A549 (cell line): Measurements from ENCODE around the gene DLGAP5. TPM values are rescaled to one million over a fixed set of nuclear protein-coding genes. Genes with fewer than 3 reads are reported as not detected.

Source experiments
- ATAC-seq, 2 experiments: fragments of 200-7000 bp in 1 of 2; fragments of >200 bp in 1 of 2; cut with Nextera tagmentation in 1 of 2; cut with Tn5 transposase in 1 of 2; 3 replicates each; pipeline versions ENCODE4 v1.8.0 to v1.9.1; 2018 to 2020; ENCODE audit warnings: mild to moderate bottlenecking in 1 of 2, moderate library complexity in 1 of 2
- CTCF ChIA-PET: fragments of 300-600 bp; sonication (Branson Sonifier 250); formaldehyde crosslinking; extraction: SDS; loops from one replicate; lab custom pipeline; 2021; ENCODE audit warnings: antibody characterized with exemption, inconsistent platforms; lab: Yijun Ruan, JAX
- POLR2A ChIA-PET: fragments of 350-600 bp; formaldehyde crosslinking; extraction: SDS; loops from one replicate; lab custom pipeline; 2021; ENCODE audit warnings: antibody characterized with exemption, inconsistent platforms; lab: Yijun Ruan, JAX
- DNase-seq, 2 experiments: peaks; one replicate each; pipeline versions ENCODE4 v3.0.0 to v3.0.0-alpha.2; 2011 to 2016; ENCODE audit warnings: low read depth in 1 of 2, low spot score in 1 of 2
- FAIRE-seq: peaks from 2 replicates; lab custom pipeline; 2011; peaks lifted over from hg19 to GRCh38; lab: Jason Lieb, UNC
- H3K27ac ChIP-seq, 2 experiments: fragments of >200 bp; sonication (Bioruptor Twin); formaldehyde crosslinking; 3 replicates each; pipeline ENCODE4 v1.5.1; 2016 to 2017
- H3K4me1 ChIP-seq: fragments of >200 bp; sonication (Bioruptor Twin); formaldehyde crosslinking; 3 replicates; pipeline ENCODE4 v1.6.1; 2016
- H3K4me2 ChIP-seq: fragments of >200 bp; sonication (Bioruptor Twin); formaldehyde crosslinking; 3 replicates; pipeline ENCODE4 v1.6.1; 2016
- H3K4me3 ChIP-seq: fragments of >200 bp; sonication (Bioruptor Twin); formaldehyde crosslinking; 3 replicates; pipeline ENCODE4 v1.5.1; 2016
- H3K9me3 ChIP-seq: fragments of >200 bp; sonication (Bioruptor Twin); formaldehyde crosslinking; 3 replicates; pipeline ENCODE4 v1.6.1; 2016
- EHF ChIP-seq: fragments of 250-450 bp; sonication (Bioruptor Pico); IDR thresholded peaks from 2 replicates; pipeline ENCODE4 v1.5.0; 2020; ENCODE audit warnings: mild to moderate bottlenecking
- EHMT2 ChIP-seq: fragments of 200-600 bp; sonication (generic); IDR thresholded peaks from 2 replicates; pipeline ENCODE4 v1.6.1; 2016; ENCODE audit warnings: antibody characterized with exemption, low read depth, mild to moderate bottlenecking, moderate library complexity
- ELK1 ChIP-seq: fragments of 150-350 bp; IDR thresholded peaks from 2 replicates; pipeline ENCODE4 v1.6.1; 2014; ENCODE audit warnings: low read depth, mild to moderate bottlenecking, low read length
- ESRRA ChIP-seq: fragments of 150-350 bp; IDR thresholded peaks from 2 replicates; pipeline ENCODE4 v1.6.1; 2014; ENCODE audit warnings: mild to moderate bottlenecking, low read length, borderline replicate concordance
- HES2 ChIP-seq: fragments of >200 bp; sonication (Bioruptor Twin); formaldehyde crosslinking; IDR thresholded peaks from 2 replicates; pipeline ENCODE4 v1.6.1; 2016
- HEYL ChIP-seq: fragments of 250-450 bp; sonication (Bioruptor Pico); IDR thresholded peaks from 2 replicates; pipeline ENCODE4 v1.8.0; 2021; ENCODE audit warnings: mild to moderate bottlenecking, moderate library complexity
- JUNB ChIP-seq: fragments of >200 bp; sonication (Bioruptor Twin); formaldehyde crosslinking; IDR thresholded peaks from 2 replicates; pipeline ENCODE4 v1.6.1; 2016
- KDM5A ChIP-seq: fragments of 200-600 bp; sonication (generic); IDR thresholded peaks from 2 replicates; pipeline ENCODE4 v1.6.1; 2016; ENCODE audit warnings: antibody characterized with exemption, mild to moderate bottlenecking
- MAFK ChIP-seq: fragments of 450-650 bp; IDR thresholded peaks from 2 replicates; pipeline ENCODE4 v1.6.1; 2014; ENCODE audit not compliant: partially characterized antibody
- POLR2A ChIP-seq: IDR thresholded peaks from 2 replicates; pipeline ENCODE4 v1.6.1; 2012; ENCODE audit warnings: mild to moderate bottlenecking, low read length
- POLR2AphosphoS2 ChIP-seq: conservative IDR thresholded peaks from 2 replicates; pipeline ENCODE4 v1.6.1; 2012; ENCODE audit warnings: low read length, improper control_type of control experiment, inconsistent platforms
- REST ChIP-seq: fragments of 200-600 bp; sonication (generic); IDR thresholded peaks from 2 replicates; pipeline ENCODE4 v1.6.1; 2016; ENCODE audit warnings: antibody characterized with exemption, mild to moderate bottlenecking, moderate library complexity
- RNF2 ChIP-seq: fragments of 200-600 bp; sonication (generic); IDR thresholded peaks from 2 replicates; pipeline ENCODE4 v1.6.1; 2016; ENCODE audit warnings: low read depth, mild to moderate bottlenecking, antibody characterized with exemption, moderate library complexity, borderline replicate concordance
- SMC3 ChIP-seq: fragments of >200 bp; sonication (Bioruptor Twin); formaldehyde crosslinking; IDR thresholded peaks from 3 replicates; pipeline ENCODE4 v1.6.1; 2018; ENCODE audit warnings: inconsistent platforms
- ZSCAN20 ChIP-seq: fragments of 250-450 bp; sonication (Bioruptor Pico); IDR thresholded peaks from 2 replicates; pipeline ENCODE4 v1.8.0; 2022; ENCODE audit warnings: mild to moderate bottlenecking, moderate library complexity
- WGBS: methylation state at CpG from one replicate; pipeline ENCODE4 v1.1.6; 2017; ENCODE audit errors: missing lambda C conversion rate; 5-methylcytosine and 5-hydroxymethylcytosine counted together
- polyA plus RNA-seq, 4 experiments: library from polyadenylated mRNA; depleted of rRNA in 3 of 4; stranded (reverse); fragments of >200 nt; fragmentation: RNase III in 1 of 4; extraction: RNeasy Plus Mini Kit Qiagen cat#74134 plus additional on column Dnase treatment in 1 of 4; gene quantifications; 2 replicates in 3 of 4; 3 replicates in 1 of 4; pipeline ENCODE4 v1.2.3, GENCODE V29; 2011 to 2017

The DLGAP5 gene
- polyA plus RNA-seq, 2 of the 4 experiments (the other 2 are of a cell fraction) = 46.1 to 46.6 TPM

- TF ChIP-seq EHMT2 (no peak), POLR2AphosphoS2 (no peak), RNF2 (no peak), JUNB (no peak), EHF (CRISPR knock-in tag) (no peak)
These were observed 16.4 kb upstream of the DLGAP5 start (continued) for GRCh38 chr14:55207832-55208231.

DNA sequence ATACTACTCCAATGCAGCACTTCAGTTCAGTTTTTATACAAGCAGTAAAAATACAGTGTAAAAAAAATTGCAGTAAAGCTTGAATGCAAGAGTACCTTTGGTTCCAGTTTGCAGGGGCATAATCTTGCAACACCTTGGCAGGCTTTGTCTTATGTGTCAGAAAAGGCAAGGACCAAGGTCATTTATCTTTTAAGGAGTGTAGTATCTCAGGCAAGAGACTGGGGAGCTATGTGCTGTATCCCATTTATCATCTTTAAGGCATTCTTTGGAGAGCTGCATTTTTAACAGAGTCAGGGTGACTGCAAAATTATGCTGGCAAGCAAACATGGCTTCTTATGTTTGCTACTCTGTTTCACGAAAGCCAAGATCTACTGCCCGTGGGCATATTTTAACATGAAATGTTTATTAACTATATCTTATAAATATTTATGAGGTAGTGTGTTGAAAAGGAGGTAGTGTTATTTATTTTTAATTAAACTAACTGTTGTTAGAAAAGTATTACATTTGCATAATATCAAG, 14.8 kb upstream of the DLGAP5 start:
- CTCF ChIA-PET = no interaction called here
- no peak overlapping the region for H3K4me3 ChIP-seq
- no peak for DNase-seq
- H3K4me1 ChIP-seq = no peaks in the 10 kb centered on the region
- no peak for ATAC-seq
- H3K27ac ChIP-seq = no peak overlapping the region
- TF ChIP-seq ELK1 = no peak
- no peak for TF ChIP-seq ESRRA
- TF ChIP-seq, all 56 proteins: peak for 0
- no peaks in the 10 kb centered on the region for H3K9me3 ChIP-seq
- no peak overlapping the region for H3K4me2 ChIP-seq
- 32% methylated on average over 2 of the region's 2 CpGs for WGBS
- POLR2A ChIA-PET = no interaction called here
- FAIRE-seq = no peak

DNA sequence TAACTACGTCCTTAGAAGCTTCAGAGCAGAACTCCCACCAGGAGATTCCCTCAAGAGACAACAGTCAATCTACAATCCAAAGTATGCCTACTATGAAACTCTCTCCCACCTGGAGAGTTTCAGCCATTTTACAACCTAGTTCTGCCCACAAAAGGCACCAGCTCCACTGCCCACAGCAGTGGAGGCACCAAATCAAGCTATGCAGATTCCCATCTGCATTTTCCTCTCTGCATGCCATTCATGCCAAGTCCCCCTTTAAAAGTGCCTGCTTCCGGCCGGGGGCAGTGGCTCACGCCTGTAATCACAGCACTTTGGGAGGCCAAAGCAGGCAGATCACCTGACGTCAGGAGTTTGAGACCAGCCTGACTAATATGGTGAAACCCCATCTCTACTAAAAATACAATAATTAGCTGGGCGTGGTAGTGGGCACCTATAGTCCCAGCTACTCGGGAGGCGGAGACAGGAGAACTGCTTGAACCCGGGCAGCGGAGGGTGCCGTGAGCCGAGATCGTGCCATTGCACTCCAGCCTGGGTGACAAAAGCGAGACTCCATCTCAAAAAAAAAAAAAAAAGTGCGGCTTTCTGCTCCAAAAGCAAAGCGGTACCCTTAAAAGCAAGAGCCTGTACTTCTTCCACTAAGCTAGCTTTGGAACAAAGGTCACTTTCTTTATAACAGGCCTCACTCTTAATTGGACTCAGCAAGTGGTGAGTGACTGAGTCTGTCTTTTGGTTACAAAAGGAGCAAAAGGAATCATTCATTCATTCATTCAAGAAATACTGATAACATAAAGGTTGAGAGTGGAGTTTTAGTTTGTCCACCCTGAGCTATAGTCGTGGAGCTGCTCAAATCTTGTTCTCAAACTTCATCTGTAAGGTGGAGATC, 10.1 kb upstream of the DLGAP5 start:
- Histone ChIP-seq H3K9me3 (no peaks in the 10 kb centered on the region), H3K4me2 (no peak overlapping the region), H3K4me3 (no peak overlapping the region)
- DNase-seq (no peak), ATAC-seq (no peak)
- POLR2A ChIA-PET = interaction anchor here (0.7 kb wide), 1 partner anchor 113 kb away, joined by 3 read pairs; no protein-coding TSS in a partner anchor
- CTCF ChIA-PET = interaction anchor here (0.6 to 4.4 kb wide), 6 partner anchors 9 to 1273 kb away, joined by 3 to 20 read pairs (median 4); no protein-coding TSS in a partner anchor
- WGBS = 84% methylated on average over 17 of the region's 17 CpGs
- TF ChIP-seq MAFK = no peak
- no peak for TF ChIP-seq KDM5A
- TF ChIP-seq HEYL (CRISPR knock-in tag) = no peak
- TF ChIP-seq EHF (CRISPR knock-in tag) = no peak
- TF ChIP-seq EHMT2 = no peak
- no peak for TF ChIP-seq ZSCAN20
- TF ChIP-seq HES2 = no peak
- TF ChIP-seq POLR2A = no peak
- no peak for TF ChIP-seq REST
- TF ChIP-seq SMC3 = no peak
- no peak for TF ChIP-seq ELK1
- TF ChIP-seq, all 56 proteins: peak for 0
- Histone ChIP-seq H3K4me1 (no peaks in the 10 kb centered on the region), H3K27ac (no peak overlapping the region)
- FAIRE-seq = no peak
